Measurements from ENCODE around the gene HERC5.
A peak's percentile ranks its signal among the peaks of the same experiment; 100 is the strongest.
"Not testable (repeated sequence)": the region's sequence is repeated elsewhere in the genome, so short reads cannot be mapped to it uniquely, and the experiment has no call there.

Gene HERC5

GRCh38 chr4:88456670-88457306 lies at the start of gene HERC5:
Gene HERC5, plus strand, starts transcription at chr4:88457119. Its CDS starts 151 bp downstream, at chr4:88457270.
- peak; percentile 76 to 79 (median 78) for DNase-seq (ENCODE audit: low read depth in 2 of 3, low spot score in 1 of 3)

GRCh38 chr4:88409206-88409605 lies 47.7 kb upstream of the HERC5 start:
- no peak for DNase-seq (ENCODE audit: low read depth in 2 of 3, low spot score in 1 of 3)

GRCh38 chr4:88409789-88410188 lies 47.1 kb upstream of the HERC5 start:
- no peak for DNase-seq (ENCODE audit: low read depth in 2 of 3, low spot score in 1 of 3)

- peak in 2 of 3 donors; percentile 1 to 3 for DNase-seq (ENCODE audit: low read depth in 2 of 3, low spot score in 1 of 3)
Measured at GRCh38 chr4:88411491-88412096, 45.3 kb upstream of the HERC5 start.

DNA sequence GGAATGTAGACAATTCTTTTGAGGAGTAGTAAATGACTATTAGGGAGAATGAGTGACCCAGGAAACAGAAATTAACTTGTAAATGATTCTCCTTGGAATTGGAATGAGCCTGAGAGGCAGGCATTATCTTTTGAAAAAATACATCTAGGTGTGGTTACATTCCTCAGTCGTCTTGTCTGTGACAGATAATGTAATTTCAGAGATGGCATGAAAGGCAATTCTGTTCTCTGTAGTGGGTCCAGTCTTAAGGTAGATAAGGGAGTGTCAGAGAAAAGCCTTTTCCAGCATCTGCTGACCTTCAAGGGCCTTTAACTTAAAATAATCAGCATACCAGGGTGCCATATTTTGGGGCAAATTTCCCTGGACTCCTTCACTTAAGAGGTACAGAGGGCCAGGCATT lies 43.1 kb upstream of the HERC5 start:
- no peak for DNase-seq (ENCODE audit: low read depth in 2 of 3, low spot score in 1 of 3)

DNA sequence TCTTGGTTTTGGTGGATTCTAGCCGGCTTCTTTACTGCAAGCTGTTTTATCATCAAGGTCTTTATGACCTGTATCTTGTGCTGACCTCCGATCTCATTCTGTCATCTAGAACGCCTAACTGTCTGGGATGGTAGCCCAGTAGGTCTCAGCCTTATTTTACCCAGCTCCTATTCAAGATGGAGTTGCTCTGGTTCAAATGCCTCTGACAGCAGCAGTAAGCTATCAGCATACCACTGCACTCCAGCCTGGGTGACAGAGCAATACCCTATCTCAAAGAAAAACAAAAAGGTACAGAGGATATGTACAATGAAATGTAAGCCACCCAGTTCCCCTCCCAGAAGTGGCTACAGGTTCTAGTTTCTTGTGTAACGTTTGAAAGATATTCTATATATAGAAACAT lies 42.2 kb upstream of the HERC5 start:
- no peak for DNase-seq (ENCODE audit: low read depth in 2 of 3, low spot score in 1 of 3)

DNA sequence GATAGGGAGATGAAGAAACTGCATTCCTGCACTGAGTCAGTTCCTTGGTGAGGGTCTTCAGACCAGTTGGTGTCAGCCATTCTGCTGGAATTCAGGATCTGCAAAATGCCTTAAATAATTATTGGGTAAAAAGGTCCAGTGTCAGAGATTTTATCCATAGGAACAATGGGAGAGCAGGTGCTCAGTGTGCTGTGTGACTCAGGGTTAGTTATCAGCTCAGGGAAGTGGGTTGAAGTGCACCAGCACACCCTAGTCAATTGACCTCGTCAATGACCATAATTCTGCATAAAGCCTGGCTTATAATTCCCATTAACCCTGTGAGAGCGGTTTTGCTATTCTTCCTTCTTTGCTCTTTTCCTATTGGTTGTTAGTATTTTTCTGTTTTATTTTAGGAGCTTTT lies 40.9 kb upstream of the HERC5 start:
- no peak for DNase-seq (ENCODE audit: low read depth in 2 of 3, low spot score in 1 of 3)

DNA sequence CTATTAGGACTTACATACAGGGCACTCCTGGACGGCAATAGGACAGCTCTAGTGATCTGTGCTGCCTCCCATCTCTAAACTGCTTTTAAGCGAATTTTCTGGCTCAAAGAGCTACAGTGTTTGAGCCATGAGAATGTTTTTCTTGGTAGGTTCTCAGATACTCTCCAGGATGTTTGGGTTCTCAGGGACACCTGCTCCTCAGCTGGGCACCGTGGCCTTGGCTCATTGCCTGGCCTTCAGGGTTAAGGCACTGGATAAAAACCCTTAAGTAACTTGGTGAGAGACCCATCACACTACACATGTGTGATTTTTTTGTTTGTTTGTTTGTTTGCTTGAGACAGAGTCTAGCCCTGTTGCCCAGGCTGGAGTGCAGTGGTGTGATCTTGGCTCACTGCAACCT lies 38.5 kb upstream of the HERC5 start:
- no peak for DNase-seq (ENCODE audit: low read depth in 2 of 3, low spot score in 1 of 3)

DNA sequence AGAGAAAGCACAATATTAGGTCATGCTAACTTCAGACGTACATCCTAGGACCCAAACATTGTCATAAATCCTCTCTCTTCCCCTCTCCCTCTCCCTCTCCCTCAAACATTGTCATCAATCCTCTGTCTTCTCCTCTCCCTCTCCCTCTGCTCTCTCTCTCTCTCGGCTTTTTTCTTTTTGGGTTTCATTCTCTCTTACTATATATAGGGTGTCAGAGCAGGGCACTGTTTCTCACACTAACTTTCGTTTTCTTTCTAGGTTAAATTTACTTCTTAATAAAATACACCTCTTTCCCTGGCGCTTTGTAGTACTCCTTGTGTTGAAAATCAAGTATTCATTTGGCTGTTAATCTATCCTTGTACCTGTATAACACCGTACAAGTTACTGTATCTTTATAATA lies 37.0 kb upstream of the HERC5 start:
- no peak for DNase-seq (ENCODE audit: low read depth in 2 of 3, low spot score in 1 of 3)

- no peak for DNase-seq (ENCODE audit: low read depth in 2 of 3, low spot score in 1 of 3)
Measured at GRCh38 chr4:88420844-88421243, 36.1 kb upstream of the HERC5 start.

GRCh38 chr4:88422403-88422802 lies 34.5 kb upstream of the HERC5 start:
- DNase-seq (ENCODE audit: low read depth in 2 of 3, low spot score in 1 of 3): no peak

GRCh38 chr4:88429401-88429800 lies 27.5 kb upstream of the HERC5 start:
- DNase-seq (ENCODE audit: low read depth in 2 of 3, low spot score in 1 of 3): no peak

DNA sequence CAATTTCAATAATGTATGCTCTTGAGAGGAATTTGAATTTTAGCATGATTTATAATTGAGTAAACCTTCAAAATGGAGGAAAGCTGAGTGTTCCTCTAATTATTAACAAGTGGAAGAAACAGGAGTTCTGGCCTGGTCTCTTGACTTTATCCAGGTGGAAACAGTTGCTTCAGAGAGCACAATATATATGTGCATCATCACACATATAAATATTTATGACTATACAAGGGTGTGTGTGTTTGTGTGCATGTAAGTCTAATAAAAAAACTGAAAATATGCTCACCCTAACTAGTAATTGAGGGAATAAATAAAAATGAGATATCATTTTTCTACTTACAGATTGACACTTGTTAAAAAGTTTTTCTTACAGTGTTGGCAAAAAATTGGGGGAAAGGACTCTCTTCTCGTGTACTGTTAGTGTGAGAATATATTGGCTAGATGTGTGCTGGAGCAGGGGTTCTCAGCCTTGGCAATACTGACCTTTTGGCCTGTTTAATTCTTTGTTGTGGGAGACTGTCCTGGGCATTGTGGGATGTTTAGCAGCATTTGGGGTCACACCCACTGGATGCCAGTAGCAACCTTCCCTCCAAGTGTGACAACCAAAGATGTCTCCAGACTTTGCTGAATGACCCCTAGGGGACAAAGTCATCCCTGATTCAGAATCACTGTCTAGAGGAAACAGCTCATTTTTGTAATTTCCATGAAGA lies 20.8 kb upstream of the HERC5 start:
- no peak for DNase-seq (ENCODE audit: low read depth in 2 of 3, low spot score in 1 of 3)

DNA sequence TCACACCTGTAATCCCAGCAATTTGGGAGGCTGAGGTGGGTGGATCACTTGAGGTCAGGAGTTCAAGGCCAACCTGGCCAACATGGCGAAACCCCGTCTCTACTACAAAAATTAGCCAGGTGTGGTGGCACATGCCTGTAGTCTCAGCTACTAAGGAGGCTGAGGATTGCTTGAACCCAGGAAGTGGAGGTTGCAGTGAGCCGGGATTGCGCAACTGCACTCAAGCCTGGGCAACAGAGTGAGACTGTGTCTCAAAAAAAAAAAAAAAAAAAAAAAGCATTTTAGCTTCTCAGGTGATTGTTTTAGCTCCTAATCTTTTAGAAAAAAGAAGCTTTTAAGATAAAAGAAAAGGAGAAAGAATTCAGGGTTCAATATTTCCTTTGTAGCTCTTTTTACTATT lies 19.0 kb upstream of the HERC5 start:
- not testable (repeated sequence) for DNase-seq (ENCODE audit: low read depth in 2 of 3, low spot score in 1 of 3)

GRCh38 chr4:88439161-88439760 lies 17.7 kb upstream of the HERC5 start:
- DNase-seq (ENCODE audit: low read depth in 2 of 3, low spot score in 1 of 3): no peak

DNA sequence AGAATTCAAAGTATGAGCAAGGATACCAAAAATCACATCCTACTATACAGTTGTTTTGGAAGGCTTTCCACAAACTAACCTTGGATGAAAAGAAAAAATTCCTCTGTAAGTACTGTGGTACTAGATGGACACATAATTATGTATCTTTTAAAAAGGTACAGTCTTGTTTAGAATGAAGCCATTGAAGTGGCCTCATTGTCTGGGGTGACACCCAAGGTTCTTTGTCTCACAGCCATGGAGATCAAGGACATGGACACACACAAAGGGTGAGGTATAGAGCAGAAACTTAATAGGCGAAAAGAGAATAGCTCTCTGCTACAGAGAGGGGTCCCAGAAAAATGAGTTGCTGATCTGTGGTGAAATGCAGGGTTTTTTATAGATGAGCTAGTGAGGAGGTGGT lies 16.8 kb upstream of the HERC5 start:
- no peak for DNase-seq (ENCODE audit: low read depth in 2 of 3, low spot score in 1 of 3)

- DNase-seq (ENCODE audit: low read depth in 2 of 3, low spot score in 1 of 3): no peak
Measured at GRCh38 chr4:88441696-88442095, 15.2 kb upstream of the HERC5 start.

- no peak for DNase-seq (ENCODE audit: low read depth in 2 of 3, low spot score in 1 of 3)
Measured at GRCh38 chr4:88442689-88443191, 14.2 kb upstream of the HERC5 start.

GRCh38 chr4:88443486-88443885 lies 13.4 kb upstream of the HERC5 start:
- DNase-seq (ENCODE audit: low read depth in 2 of 3, low spot score in 1 of 3): no peak

- no peak for DNase-seq (ENCODE audit: low read depth in 2 of 3, low spot score in 1 of 3)
Measured at GRCh38 chr4:88445252-88445651, 11.7 kb upstream of the HERC5 start.

DNA sequence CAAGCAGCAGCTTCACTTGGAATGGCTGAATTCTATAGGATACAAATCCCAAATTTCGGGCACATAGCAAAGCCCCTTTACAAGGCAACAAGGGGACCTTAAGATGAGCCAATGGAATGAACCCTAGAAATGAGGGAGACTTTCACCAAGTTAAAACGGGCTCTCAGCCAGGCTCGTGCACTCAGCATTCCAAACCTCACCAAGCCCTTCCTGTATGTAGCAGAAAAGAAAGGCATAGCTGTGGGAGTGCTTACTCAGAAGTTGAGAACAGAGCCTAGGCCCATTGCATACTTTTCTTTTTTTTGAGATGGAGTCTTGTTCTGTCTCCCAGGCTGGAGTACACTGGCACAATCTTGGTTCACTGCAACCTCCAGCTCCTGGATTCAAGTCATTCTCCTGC lies 10.8 kb upstream of the HERC5 start:
- DNase-seq (ENCODE audit: low read depth in 2 of 3, low spot score in 1 of 3): no peak

Measured in stimulated activated CD4-positive, alpha-beta T cell treated with anti-CD3 and anti-CD28 coated beads, Interleukin-12 subunit alpha, Interleukin-12 subunit beta, amount 100 ng/mL, for 48 hours (primary cell).